GM10266 (cell line): ENCODE measurements around the gene IQSEC1.

Experiments used
- DNase-seq: peaks from one replicate; pipeline ENCODE4 v3.0.0; 2012; ENCODE audit errors: extremely low spot score
- CTCF ChIP-seq: IDR thresholded peaks from 2 replicates; pipeline ENCODE4 v1.5.1; 2012; ENCODE audit warnings: mild to moderate bottlenecking, low read depth; ENCODE audit not compliant: control insufficient read depth, insufficient read depth; ENCODE audit errors: missing control alignments

IQSEC1 gene

GRCh38 chr3:12972043-12972442 is 101.2 kb downstream of the IQSEC1 start:
- DNase-seq, result no peak
- no peak for TF ChIP-seq CTCF

DNA sequence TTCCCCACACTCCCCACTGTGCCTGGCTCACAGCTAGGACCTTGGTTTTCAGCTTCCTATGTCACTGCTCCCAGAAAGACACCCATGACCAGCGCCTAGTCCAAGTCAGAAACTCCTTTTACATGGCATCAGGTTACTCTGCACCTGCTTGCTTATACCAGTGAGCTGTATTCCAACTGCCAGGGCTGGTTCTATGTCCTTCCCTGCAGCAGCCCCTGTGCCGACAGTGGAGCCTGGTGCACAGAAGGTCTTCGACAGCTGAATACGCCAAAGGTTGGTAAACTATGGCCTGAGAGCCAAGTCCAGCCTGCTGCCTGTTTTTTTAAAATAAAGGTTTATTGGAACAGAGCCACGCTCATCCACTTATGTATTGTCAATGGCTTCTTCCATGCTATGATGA is 102.5 kb downstream of the IQSEC1 start:
- DNase-seq, result no peak
- no peak for TF ChIP-seq CTCF

DNA sequence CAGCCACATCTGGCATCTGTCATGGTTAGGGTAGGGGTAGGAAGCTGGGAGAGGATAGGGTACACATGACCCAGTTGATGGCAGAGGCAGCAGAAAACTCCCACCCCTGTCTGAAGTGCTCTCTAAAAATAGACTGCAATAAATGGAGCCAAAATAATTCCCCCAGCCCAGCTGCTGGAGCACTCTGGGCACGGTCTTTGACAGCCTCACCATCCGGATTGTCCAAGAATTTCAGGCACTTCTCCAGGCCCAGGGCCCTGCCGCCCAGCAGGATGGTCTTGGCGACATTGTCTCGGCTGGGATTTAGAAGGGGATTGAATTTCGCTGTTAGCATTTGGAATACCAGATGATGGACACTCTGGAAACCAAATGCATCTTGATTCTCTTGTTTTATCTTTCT is 103.7 kb downstream of the IQSEC1 start:
- no peak for TF ChIP-seq CTCF
- DNase-seq, result no peak

DNA sequence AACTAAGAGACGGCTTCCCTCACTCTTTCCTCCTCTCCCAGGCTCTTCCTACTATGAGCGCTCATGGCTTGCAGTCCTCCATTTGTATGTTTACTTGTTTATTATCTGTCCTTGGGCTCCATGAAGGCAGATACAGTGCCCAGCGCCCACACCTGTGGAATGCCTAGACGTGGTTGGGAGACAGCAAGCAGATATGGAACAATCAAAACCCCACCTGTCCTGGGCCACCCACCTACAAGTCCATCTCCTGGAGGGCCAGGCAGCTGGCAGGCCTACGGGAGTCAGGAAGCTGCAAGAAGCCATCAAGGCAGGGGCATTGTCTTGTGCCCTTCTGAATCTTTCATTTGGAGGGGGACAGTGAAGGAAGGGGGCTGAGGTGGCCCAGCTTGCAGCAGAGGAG is 104.7 kb downstream of the IQSEC1 start:
- no peak for DNase-seq
- no peak for TF ChIP-seq CTCF

DNA sequence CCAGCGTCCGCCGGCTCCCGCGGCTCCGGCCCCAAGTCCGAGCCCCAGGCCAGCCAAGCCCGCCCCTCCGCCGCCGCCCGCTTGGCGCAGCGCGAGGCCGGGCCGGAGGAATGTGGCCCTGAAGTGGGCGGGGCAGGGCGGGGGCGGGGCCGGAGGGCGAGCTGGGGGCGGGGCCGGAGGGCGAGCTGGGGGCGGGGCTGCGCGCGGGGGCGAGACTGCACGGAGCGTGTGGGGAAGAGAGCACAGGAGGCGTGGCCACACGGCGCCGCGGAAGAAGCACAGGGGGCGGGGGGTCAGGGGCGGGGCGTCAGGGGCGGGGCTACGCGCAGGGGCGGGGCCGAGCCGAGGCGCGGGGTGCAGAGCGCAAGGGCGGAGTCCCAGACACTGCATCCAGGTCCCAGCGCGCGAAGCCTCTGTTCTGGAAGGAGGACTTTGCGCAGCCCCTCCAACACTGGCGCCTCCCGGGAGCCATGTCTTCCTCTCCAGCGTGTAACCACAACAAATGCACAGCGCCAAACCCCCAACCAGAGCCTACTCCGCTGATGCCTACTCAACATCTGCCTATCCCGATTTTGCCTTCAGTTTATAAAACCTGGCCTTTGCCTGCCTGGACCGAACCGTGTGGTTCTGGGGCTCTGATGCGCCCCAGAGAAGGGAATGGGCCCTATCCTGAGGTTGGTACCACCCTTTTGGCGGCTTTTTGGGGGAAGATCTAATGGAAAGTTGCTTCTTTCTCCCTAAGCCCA is 105.5 kb downstream of the IQSEC1 start:
- peak; percentile 100 for DNase-seq
- TF ChIP-seq CTCF, result no peak

GRCh38 chr3:12966847-12967605 is 106.2 kb downstream of the IQSEC1 start:
- no peak for TF ChIP-seq CTCF
- no peak for DNase-seq
